Neural cell (in vitro differentiated cells): ENCODE measurements around the gene KCNJ6. TPM values are rescaled to one million over a fixed set of nuclear protein-coding genes. Genes with fewer than 3 reads are reported as not detected.

ENCODE experiments used
- H2AFZ ChIP-seq: fragments of 200-600, 300-800 bp; sonication (generic), shearing (Covaris generic); 2 replicates; pipeline ENCODE4 v1.6.0; 2014; ENCODE audit warnings: low read depth, mild to moderate bottlenecking, antibody characterized with exemption, low read length, moderate library complexity
- H3F3A ChIP-seq: fragments of 200-600 bp; shearing (Covaris generic); 2 replicates; pipeline ENCODE4 v1.6.1; 2016; ENCODE audit warnings: mild to moderate bottlenecking, moderate library complexity, mixed read lengths, antibody characterized with exemption, low read length; ENCODE audit not compliant: insufficient read depth, poor library complexity, severe bottlenecking
- H3K27ac ChIP-seq: fragments of 200-600, 300-800 bp; sonication (generic), shearing (Covaris generic); 2 replicates; pipeline ENCODE4 v1.5.1; 2014; ENCODE audit warnings: mild to moderate bottlenecking, low read length, moderate library complexity
- H3K27me3 ChIP-seq: fragments of 300-800, 200-600 bp; sonication (generic), shearing (Covaris generic); 2 replicates; pipeline ENCODE4 v1.6.0; 2014; ENCODE audit warnings: mild to moderate bottlenecking, low read depth, low read length, moderate library complexity; ENCODE audit not compliant: insufficient read depth
- H3K36me3 ChIP-seq: fragments of 300-800, 200-600 bp; sonication (generic), shearing (Covaris generic); 2 replicates; pipeline ENCODE4 v1.5.1; 2014; ENCODE audit warnings: mild to moderate bottlenecking, antibody characterized with exemption, low read length, moderate library complexity; ENCODE audit not compliant: insufficient read depth
- H3K4me2 ChIP-seq: fragments of 300-800, 200-600 bp; sonication (generic), shearing (Covaris generic); 2 replicates; pipeline ENCODE4 v1.6.0; 2014; ENCODE audit warnings: mild to moderate bottlenecking, low read length
- H3K4me3 ChIP-seq: fragments of 300-800, 200-600 bp; sonication (generic), shearing (Covaris generic); 2 replicates; pipeline ENCODE4 v1.5.1; 2014; ENCODE audit warnings: mild to moderate bottlenecking, low read length, moderate library complexity
- H3K79me2 ChIP-seq: fragments of 200-600 bp; shearing (Covaris generic); replicated peaks from 2 replicates; pipeline ENCODE4 v1.6.0; 2014; ENCODE audit warnings: mild to moderate bottlenecking, low read length, moderate library complexity; ENCODE audit not compliant: insufficient read depth
- H3K9ac ChIP-seq: fragments of 300-800, 200-600 bp; sonication (generic), shearing (Covaris generic); 2 replicates; pipeline ENCODE4 v1.6.1; 2016; ENCODE audit warnings: mild to moderate bottlenecking, low read length, mixed read lengths
- H3K9me2 ChIP-seq: fragments of 200-600 bp; shearing (Covaris generic); 2 replicates; pipeline ENCODE4 v1.6.1; 2016; ENCODE audit warnings: mild to moderate bottlenecking, low read length, mixed read lengths; ENCODE audit not compliant: insufficient read depth
- H3K9me3 ChIP-seq: fragments of 200-600, 300-800 bp; sonication (generic), shearing (Covaris generic); 2 replicates; pipeline ENCODE4 v1.6.1; 2016; ENCODE audit warnings: mild to moderate bottlenecking, mixed run types, low read length, moderate library complexity, mixed read lengths
- H4K20me1 ChIP-seq: fragments of 200-600 bp; shearing (Covaris generic); 2 replicates; pipeline ENCODE4 v1.6.1; 2016; ENCODE audit warnings: mild to moderate bottlenecking, mixed run types; ENCODE audit not compliant: insufficient read depth
- CTCF ChIP-seq: fragments of 450-650 bp; IDR thresholded peaks from 2 replicates; pipeline ENCODE4 v1.5.1; 2014; ENCODE audit warnings: antibody characterized with exemption, mild to moderate bottlenecking, moderate library complexity; ENCODE audit not compliant: poor library complexity, severe bottlenecking
- EP300 ChIP-seq: fragments of 450-650 bp; conservative IDR thresholded peaks from 2 replicates; pipeline ENCODE4 v1.6.1; 2014; ENCODE audit warnings: antibody characterized with exemption, mild to moderate bottlenecking, moderate library complexity; ENCODE audit not compliant: poor library complexity, severe bottlenecking
- EZH2 ChIP-seq: fragments of 200-600, 300-800 bp; shearing (Covaris generic), sonication (generic); IDR thresholded peaks from 2 replicates; pipeline ENCODE4 v1.6.1; 2014; ENCODE audit warnings: antibody characterized with exemption, low read length, borderline replicate concordance, mild to moderate bottlenecking; ENCODE audit not compliant: insufficient read depth, poor library complexity, severe bottlenecking
- MXI1 ChIP-seq: fragments of 450-650 bp; conservative IDR thresholded peaks from 2 replicates; pipeline ENCODE4 v1.6.1; 2014; ENCODE audit warnings: antibody characterized with exemption, mild to moderate bottlenecking; ENCODE audit not compliant: poor library complexity, severe bottlenecking
- POLR2AphosphoS5 ChIP-seq: IDR thresholded peaks from 2 replicates; pipeline ENCODE4 v1.6.1; 2012
- RAD21 ChIP-seq: fragments of 450-650 bp; conservative IDR thresholded peaks from 2 replicates; pipeline ENCODE4 v1.6.1; 2014; ENCODE audit warnings: antibody characterized with exemption, mild to moderate bottlenecking, moderate library complexity
- SMC3 ChIP-seq: fragments of 450-650 bp; conservative IDR thresholded peaks from 2 replicates; pipeline ENCODE4 v1.6.1; 2014; ENCODE audit warnings: antibody characterized with exemption, mild to moderate bottlenecking, moderate library complexity; ENCODE audit not compliant: poor library complexity
- TAF1 ChIP-seq: IDR thresholded peaks from 2 replicates; pipeline ENCODE4 v1.6.1; 2012; ENCODE audit warnings: low read depth
- polyA plus RNA-seq: library from polyadenylated mRNA; depleted of rRNA; stranded (reverse); fragments of >200 nt; gene quantifications from 2 replicates; pipeline ENCODE4 v1.2.3, GENCODE V29; 2014
- TF ChIP-seq, protein P1 (sequence below): IDR thresholded peaks from 2 replicates; pipeline ENCODE4 v1.6.1; 2012; ENCODE audit warnings: borderline replicate concordance

Gene KCNJ6
- polyA plus RNA-seq, 1 donor from 2014 or later = 1.7 TPM

DNA sequence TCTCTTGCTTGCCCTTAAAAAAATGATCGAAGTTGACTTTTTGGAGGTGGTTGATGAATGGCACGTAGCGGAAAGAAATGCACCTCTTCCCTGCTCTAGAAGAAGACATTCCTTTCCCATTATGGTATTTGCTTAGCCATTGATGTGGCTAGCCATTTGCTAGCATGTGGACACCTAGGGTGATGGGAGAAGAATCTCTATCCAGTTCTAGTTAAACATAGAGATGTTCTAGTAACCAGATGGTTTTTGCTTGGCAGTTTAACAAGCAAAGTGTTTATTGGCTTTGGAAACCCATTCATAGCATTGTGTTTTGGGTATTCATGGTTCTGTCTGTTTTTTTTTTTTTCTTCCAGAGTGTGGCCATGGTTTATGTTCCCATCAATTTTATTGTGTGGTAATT lies 78.9 kb downstream of the KCNJ6 start:
- Histone ChIP-seq H2AFZ (no peak overlapping the region), H3K9me2 (no peaks in the 10 kb centered on the region), H3K27ac (no peak overlapping the region), H3K36me3 (no peaks in the 10 kb centered on the region), H3K9me3 (no peaks in the 10 kb centered on the region), H3F3A (no peaks in the 10 kb centered on the region), H3K4me3 (no peak overlapping the region), H3K4me2 (no peak overlapping the region), H3K79me2 (no peaks in the 10 kb centered on the region), H3K27me3 (no peaks in the 10 kb centered on the region), H3K9ac (no peak overlapping the region), H4K20me1 (no peaks in the 10 kb centered on the region)
- TF ChIP-seq MXI1 (no peak), EP300 (no peak), CTCF (no peak), RAD21 (no peak), TAF1 (no peak), SMC3 (no peak), POLR2AphosphoS5 (no peak), EZH2 (no peak)
- TF ChIP-seq, protein P1, sequence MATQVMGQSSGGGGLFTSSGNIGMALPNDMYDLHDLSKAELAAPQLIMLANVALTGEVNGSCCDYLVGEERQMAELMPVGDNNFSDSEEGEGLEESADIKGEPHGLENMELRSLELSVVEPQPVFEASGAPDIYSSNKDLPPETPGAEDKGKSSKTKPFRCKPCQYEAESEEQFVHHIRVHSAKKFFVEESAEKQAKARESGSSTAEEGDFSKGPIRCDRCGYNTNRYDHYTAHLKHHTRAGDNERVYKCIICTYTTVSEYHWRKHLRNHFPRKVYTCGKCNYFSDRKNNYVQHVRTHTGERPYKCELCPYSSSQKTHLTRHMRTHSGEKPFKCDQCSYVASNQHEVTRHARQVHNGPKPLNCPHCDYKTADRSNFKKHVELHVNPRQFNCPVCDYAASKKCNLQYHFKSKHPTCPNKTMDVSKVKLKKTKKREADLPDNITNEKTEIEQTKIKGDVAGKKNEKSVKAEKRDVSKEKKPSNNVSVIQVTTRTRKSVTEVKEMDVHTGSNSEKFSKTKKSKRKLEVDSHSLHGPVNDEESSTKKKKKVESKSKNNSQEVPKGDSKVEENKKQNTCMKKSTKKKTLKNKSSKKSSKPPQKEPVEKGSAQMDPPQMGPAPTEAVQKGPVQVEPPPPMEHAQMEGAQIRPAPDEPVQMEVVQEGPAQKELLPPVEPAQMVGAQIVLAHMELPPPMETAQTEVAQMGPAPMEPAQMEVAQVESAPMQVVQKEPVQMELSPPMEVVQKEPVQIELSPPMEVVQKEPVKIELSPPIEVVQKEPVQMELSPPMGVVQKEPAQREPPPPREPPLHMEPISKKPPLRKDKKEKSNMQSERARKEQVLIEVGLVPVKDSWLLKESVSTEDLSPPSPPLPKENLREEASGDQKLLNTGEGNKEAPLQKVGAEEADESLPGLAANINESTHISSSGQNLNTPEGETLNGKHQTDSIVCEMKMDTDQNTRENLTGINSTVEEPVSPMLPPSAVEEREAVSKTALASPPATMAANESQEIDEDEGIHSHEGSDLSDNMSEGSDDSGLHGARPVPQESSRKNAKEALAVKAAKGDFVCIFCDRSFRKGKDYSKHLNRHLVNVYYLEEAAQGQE = no peak

DNA sequence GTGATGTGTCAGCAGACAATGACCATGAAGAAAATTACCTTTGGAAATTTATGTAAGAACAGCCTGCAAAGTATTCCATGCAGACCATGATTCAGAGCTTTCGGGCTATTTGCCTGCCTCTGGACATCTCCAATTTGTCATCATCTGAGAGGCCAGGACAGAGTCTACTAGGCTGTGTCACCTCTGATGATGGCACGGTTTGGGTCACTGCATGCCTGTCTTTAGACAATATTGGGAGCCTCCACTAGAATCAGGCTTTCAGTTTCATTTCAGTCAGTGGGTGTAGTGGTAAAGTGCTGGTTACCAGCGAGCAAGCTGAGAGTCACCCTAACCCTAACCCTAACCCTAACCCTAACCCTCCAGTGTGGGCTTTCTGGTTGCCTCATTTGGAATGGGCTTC lies 80.8 kb downstream of the KCNJ6 start:
- H3K9me3 ChIP-seq = no peaks in the 10 kb centered on the region

GRCh38 chr21:37833301-37833700 lies 83.0 kb downstream of the KCNJ6 start:
- Histone ChIP-seq H3K79me2 (no peaks in the 10 kb centered on the region), H3K9me3 (no peaks in the 10 kb centered on the region)
- TF ChIP-seq RAD21 = no peak
- TF ChIP-seq CTCF = no peak
- TF ChIP-seq TAF1 = no peak
- TF ChIP-seq, protein P1 = no peak
- no peak for TF ChIP-seq EZH2
- no peak for TF ChIP-seq EP300
- no peak for TF ChIP-seq MXI1
- no peak for TF ChIP-seq POLR2AphosphoS5
- no peak for TF ChIP-seq SMC3

More for the DNA sequence above, 80.8 kb downstream of the KCNJ6 start:
- no peaks in the 10 kb centered on the region for H3F3A ChIP-seq
- no peaks in the 10 kb centered on the region for H3K79me2 ChIP-seq
- H3K9ac ChIP-seq = no peak overlapping the region
- no peak overlapping the region for H3K27ac ChIP-seq
- H3K27me3 ChIP-seq = no peaks in the 10 kb centered on the region
- H4K20me1 ChIP-seq = no peaks in the 10 kb centered on the region
- TF ChIP-seq MXI1 = no peak
- TF ChIP-seq POLR2AphosphoS5 = no peak
- H3K4me3 ChIP-seq = no peak overlapping the region
- no peaks in the 10 kb centered on the region for H3K9me2 ChIP-seq
- no peak overlapping the region for H3K4me2 ChIP-seq
- H3K36me3 ChIP-seq = no peaks in the 10 kb centered on the region
- H2AFZ ChIP-seq = no peak overlapping the region

More at GRCh38 chr21:37833301-37833700, 83.0 kb downstream of the KCNJ6 start:
- Histone ChIP-seq H3K4me2 (no peak overlapping the region), H3K27ac (no peak overlapping the region), H3F3A (no peaks in the 10 kb centered on the region), H3K27me3 (no peaks in the 10 kb centered on the region), H4K20me1 (no peaks in the 10 kb centered on the region), H3K9me2 (no peaks in the 10 kb centered on the region), H3K4me3 (no peak overlapping the region), H3K36me3 (no peaks in the 10 kb centered on the region), H2AFZ (no peak overlapping the region), H3K9ac (no peak overlapping the region)
